HG02840 (cell line): ENCODE measurements around the gene DOK5.
"Not testable (repeated sequence)": the region's sequence is repeated elsewhere in the genome, so short reads cannot be mapped to it uniquely, and the experiment has no call there.

ENCODE experiments used
- ATAC-seq: cut with Tn5 transposase; IDR thresholded peaks from one replicate; pipeline ENCODE4 v1.9.1; 2021; ENCODE audit warnings: mild to moderate bottlenecking, moderate library complexity, moderate number of reproducible peaks; ENCODE audit not compliant: unreplicated experiment, low FRiP score

Gene DOK5

DNA sequence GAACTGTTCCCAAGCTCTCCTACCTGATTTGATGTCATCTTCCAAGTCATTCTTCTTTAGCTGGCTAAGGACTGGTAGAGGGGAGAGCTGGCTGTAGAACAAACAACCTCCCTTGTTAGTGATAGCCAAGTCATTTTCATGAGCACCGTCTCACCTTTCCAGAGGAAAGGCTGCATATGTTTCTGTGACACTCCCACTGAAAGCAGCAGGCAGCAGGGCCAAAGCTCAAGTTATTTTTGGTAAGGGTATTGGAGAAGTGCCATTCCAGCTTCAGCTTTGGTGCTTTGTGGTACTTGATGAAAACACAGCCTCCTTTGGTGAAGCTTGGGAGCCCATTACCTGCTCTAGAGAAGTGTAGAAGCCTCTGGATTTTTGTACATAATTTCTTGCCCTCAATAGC is 5.4 kb upstream of the DOK5 start:
- no peak for ATAC-seq

DNA sequence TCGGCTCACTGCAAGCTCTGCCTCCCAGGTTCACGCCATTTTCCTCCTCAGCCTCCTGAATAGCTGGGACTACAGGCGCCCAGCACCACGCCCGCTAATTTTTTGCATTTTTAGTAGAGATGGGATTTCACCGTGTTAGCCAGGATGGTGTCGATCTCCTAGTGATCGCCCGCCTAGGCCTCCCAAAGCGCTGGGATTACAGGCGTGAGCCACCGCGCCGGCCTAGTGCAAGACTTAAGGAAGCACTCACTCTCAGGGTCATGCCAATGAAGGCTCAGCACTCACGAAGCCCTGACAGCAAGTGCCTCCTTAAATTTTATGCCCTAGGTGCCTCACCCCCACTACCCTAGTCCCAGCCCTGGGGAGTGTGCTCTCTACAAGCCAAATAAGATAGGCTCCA is 4.7 kb upstream of the DOK5 start:
- ATAC-seq: no peak

DNA sequence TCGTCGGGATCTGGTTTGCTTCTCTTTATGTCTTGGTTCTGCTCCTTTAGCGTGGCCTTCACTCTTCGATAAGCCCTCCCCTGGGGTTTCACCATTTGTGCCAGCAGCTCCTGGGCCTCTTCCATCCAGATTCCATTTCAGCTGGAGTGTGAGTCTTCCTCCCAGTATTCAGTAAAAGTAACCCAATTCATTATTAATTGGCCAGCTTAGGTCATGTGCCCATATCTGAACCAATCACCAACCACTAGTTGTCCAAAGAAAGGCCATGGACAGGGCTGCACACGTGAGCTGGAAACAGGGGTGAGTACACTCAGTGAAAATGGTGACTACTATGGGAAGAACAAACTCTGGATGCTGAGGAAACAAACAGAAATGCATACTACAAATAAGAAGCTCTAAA is 2.8 kb upstream of the DOK5 start:
- ATAC-seq: no peak

DNA sequence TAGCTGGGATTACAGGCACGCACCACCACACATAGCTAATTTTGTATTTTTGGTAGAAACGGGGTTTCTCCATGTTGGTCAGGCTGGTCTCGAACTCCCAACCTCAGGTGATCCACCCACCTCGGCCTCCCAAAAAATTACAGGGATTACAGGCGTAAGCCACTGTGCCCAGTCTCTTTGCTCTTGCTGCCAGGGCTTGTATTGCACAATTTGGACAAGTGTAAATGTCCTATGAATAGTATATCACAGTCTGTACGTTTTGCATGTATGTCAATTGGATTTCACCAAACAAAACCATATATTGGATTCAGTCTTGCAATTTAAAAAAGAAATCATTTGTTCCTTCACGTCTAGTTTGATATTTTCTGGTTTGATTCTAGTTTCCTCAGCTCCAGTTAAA is 2.1 kb upstream of the DOK5 start:
- ATAC-seq: no peak

DNA sequence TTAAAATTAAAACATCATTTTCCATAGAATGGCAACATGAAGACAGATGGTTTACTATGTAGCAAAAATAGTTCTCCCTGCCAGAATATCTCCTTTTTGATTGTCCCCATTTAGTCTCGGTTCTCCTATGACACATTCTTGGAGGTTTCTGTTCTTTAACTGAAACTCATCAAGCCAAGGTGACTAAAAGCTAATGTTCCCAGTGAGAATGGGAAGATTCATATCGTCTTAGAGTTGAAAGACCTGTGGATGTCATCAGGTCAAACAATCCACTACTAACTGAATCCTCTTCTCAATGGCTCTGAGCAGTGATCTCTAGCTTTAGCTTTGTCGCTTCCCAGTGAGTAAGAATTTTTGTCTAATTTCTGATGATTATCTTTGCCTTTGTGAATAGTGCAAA is 1.3 kb upstream of the DOK5 start:
- no peak for ATAC-seq

DNA sequence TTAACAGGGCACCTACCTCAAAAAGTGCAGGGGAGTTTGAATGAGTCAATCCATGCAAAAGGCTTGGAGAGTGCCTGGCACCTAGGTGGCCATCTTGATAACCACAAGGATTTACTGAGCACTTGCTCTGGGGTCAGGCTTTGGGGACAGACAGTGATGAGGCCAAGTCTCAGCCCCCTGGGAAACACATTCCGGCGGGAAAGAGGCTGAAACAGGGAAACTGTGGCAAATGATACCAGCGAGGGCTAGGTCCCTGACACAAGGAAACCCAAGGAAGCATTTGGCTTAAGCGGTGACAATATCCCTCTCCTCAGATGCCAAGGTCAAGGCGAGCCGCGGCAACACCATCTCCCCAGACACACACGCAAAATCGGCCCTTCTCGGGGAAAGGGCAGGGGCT is 527 bp upstream of the DOK5 start:
- no peak for ATAC-seq

DNA sequence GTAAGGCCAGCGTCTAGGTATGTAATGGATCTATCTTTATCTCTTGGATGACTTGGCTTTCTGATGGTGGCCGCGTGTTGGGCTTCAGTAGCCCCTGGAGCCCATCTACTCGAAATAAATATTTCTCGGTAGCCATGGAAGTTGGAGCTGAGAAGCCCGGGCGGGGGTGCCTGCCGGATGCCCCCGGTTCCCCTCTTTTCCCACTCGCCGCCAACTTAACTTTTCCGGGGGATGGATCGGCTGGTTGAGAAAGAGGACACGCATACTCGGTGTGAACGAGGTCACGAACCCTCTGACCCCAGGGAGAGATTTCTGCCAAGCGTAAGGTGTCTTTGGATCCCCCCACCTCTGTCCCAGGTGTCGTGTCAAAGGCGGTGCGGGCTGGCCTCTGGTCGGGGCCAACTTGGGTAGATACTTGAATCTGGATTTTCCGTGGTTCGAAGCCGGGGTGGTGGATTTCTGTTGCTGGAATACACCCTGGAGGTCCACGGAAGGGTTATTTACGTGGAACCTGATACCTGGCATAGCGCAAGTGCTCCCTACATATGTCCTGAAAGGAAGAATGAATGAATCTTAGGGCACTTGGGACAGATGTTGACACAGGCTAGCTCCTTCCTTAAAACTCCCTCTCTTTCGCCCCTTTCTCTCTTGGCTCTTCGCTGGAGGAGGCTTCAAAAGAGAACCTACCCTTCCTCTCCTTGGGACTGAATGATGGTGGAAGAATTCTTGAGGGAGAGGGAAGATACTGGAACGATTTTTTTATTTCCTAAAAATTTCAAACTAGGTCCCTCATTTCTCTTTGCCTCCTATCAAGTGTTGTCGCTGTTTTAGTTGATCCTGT is 996 bp downstream of the DOK5 start:
- ATAC-seq: no peak

DNA sequence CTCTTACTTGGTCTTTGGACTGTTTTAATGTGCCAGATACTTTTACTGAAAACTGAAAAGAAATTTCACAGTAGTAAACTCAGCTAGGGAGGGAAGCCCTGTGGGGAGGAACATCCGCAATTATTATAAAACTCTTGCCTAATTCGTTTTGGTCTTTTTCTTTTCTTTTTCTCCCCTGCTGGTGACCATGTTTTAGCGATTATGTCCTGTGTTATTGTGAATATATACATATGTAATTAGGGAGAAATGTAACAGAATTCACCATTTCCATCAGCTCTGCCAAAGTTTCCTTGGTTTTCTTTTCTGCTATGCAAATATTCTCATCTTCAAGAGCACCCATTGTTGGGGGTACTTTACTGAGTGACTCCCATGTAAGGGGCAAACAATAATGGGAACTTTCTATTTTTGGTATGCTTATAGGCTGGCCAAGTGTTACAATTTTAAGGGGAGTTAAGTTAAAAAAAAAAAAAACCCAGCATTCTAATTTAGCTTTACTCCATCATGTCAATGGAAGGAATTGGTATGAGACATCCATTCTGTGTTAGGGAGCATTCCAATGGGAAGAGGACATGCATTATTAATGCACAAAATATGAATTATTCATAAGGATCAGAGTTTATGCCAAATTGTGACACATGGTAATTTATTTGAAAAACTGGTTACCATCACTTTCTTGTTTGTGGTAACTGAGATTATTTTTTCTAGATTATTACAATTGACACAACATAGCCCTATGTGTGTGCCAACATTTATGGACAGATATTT is 2.0 kb downstream of the DOK5 start:
- no peak for ATAC-seq

DNA sequence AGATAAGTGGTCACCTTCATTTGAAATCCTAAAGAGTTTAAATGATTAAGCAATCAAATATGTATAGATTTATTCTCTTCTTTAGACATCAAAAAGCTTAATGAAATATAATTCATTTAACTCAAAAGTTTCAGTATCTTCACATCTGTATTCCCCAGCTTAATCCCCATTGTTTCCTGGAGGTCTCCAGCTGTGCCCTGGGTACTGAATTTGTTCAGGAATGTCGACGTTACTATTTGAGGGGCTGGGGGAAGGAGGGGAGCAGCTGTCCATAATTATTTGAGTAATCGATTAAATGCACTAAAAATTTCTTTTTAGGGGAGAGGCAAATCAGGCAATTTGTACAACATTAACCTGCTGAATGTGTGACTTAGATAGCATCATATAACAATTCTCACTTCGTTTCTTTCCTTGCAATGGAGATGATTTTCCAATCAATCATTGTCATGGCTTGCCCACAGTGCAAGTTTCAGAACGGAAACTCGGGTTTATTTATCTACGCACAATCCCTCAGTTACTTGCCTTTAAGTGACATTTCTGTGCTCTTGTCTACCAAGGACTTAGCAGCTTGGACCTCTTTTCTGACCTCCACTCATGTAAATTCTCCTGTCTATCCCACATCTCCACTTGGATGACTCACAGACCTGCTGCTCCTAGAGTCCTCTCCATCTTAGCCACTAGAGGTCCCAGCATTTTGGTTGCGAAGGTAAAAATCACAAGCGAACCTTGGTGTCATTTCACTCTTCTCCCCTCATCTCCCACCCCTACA is 3.9 kb downstream of the DOK5 start:
- ATAC-seq: no peak

DNA sequence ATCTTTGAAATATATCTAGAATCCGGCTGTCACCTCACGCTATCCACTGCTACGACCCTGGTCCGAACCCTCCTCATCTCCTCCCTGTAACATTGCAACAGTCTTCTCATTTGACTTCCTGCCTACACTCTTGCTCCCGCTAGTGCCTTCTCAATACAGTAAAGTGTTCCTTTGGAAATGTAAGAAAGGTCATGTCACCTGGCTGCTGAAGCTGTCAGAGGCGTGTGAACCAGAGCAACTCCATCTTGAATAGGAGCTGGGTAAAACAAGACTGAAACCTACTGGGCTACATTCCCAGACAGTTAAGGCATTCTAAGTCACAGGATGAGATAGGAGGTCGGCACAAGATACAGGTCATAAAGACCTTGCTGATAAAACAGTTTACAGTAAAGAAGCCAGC is 4.5 kb downstream of the DOK5 start:
- not testable (repeated sequence) for ATAC-seq

DNA sequence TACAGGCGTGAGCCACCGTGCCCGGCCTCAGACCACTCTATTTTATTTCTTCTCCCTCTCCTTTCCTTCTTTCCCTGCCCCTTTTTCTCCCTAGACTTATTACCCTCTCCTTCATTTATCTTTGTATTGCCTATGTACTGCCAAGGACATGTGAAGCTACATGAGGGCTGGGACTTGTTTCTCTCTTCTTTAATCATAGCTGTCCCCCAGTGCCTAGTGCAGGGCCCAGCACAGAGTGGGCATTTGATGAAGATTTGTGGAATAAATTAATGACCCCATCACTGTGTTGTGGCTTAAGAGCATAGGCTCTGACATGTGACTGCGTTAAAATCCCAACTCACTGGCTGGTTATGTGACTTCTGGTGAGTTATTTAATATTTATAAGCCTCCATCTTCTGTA is 6.0 kb downstream of the DOK5 start:
- no peak for ATAC-seq

DNA sequence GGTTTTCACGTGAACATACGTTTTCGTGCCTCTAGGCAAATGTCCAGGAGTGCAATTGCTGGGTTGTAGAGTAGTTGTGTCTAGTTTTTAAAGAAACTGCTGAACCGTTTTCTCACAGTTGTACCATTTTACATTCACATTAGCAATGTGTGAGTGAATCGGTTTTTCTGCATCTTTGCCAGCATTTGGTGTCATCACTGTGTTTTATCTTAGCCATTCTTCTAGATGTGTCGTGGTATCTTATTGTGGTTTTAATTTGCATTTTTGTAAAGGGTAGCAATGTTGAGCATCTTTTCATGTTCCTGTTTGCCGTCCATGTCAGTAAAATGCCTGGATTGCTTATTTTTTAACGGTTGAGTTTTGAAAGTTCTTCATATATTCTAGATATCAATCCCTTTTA is 10.2 kb downstream of the DOK5 start:
- ATAC-seq: no peak

DNA sequence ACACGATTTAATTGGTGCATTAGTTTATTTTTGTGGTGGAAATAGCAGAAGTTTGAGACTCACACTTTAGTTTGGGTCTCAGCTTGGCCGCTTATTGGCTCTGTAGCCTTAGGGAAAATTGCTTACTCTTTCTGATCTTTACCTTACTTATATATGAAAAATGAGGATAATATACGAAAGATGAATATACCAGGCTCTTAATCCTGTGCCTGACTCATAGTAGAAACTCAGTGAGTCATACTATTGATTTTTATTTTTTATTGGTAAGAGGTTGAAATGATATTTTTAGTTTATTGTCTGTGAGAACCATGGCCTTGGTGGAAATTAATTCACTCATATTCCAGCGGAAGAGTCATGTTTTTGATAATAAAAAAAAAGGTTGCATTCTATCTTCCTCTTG is 11.2 kb downstream of the DOK5 start:
- ATAC-seq: no peak

DNA sequence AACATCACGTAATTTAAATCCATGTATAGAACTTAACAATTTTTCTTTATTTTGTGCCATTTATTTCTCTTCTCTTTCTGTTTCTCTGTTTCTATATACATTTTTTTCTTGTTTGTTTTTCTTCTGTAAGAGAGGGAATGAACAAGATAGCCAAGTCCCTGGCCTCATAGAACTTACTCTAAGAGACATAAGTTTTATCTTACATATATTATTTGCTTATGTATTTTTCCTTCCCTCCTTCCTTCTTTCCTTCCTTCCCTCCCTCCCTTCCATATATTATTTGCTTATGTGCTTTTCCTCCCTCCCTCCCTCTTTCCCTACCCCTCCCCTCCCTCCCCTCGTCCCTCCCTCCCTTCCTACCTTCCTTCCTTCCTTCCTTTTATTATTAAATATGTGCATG is 13.0 kb downstream of the DOK5 start:
- no peak for ATAC-seq

DNA sequence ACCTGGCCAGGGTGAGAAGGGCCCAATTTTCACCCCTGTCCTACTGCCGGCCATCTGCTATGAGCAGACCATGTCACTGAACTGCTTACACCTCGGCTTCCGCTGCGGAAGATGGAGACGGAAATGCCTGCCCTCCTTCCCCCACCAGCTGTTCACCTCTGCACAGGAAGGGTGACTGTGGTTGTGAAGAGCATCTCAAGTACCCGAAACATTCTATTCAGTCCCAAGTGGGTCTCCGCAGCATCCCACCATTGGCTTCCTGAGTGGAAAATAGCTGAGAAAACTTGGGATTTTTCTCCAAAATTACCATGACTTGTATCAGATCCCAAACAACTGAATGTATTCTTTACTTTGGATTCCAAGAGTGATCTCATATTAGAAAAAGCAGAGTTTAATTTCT is 16.1 kb downstream of the DOK5 start:
- no peak for ATAC-seq

DNA sequence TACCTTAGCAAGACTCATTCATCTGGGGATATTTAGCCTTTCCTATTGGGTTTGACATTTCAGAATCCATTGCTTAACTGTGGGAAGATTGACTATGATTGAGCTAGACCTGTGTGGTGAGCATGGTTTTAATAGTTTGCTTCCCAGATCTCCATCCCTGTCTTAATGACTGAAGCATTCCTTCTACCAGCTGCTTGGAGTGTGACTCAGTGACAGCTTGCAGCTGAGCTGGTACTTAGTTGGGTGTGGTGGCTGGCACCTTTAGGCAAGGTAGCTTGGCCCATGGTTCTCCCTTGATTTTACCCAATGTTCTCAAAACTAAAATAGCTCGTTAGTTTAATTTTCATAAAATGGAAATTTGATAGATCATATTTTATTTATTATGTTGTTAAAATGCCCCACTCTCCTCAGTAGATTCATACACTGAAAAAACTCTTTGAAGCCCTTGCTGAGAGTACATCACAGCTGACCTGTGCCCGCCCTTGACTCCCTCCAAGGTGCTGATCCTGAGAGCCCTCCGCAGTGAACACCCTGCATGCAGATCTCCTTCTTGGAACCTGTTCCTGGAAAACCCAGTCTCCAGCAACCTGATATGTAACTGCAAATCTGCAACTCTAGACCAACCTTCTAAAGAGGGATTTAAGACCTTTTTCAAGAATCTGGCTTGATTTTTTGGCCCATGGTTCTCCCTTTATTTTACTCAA is 19.1 kb downstream of the DOK5 start:
- ATAC-seq: no peak

DNA sequence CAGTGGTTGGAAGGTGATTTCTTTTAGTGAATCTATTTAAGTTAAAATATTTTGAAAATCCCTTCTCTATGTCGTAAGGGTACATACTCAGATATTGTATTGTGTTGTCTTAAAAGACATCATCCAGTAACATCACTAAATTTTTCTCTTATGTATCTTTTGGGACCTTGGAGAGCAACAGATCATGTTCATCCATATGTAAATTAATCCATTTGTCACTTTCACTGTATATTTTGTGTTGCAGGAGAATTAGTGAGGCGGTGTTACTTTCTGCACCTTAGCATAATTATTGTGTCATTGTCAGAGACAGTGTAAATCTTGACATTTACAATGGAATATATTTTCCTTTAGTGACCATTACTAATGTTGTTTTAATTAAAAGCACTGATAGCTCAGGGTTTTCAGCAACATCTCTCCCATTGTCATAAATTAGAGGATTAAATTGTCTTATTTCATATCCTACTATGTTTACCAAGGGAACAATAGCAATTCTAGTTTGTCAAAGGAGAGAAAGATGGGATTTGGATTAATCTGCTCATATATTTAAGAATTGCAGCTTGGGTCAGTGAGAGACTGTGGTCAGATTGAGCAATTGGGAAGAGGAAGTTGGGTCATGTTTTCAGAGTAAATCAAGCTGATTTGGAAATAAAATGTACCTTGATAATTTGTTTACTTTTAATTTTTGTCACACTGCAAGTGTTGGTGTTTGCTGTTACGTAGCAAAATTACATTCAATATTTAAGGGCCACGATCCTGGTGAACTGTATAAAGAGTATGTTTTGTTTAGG is 22.7 kb downstream of the DOK5 start:
- no peak for ATAC-seq

DNA sequence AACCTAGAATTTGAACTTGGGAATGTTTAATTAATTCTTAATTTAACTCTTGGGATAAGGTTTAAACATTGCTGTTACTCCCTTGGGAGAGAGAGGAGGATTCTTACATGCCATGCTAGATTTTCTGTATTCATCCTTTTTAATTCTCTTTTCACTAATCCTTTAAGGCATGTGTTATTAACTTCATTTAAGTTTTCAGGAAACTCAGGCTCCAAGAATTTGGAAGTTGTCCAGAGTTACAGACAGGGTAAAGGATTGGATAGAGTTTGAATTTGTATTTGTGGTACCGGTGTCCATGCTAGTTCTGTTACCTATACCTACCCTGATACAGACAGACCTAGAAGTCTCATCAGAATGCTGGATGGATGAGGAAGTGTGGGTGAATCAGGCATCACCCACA is 23.7 kb downstream of the DOK5 start:
- no peak for ATAC-seq

DNA sequence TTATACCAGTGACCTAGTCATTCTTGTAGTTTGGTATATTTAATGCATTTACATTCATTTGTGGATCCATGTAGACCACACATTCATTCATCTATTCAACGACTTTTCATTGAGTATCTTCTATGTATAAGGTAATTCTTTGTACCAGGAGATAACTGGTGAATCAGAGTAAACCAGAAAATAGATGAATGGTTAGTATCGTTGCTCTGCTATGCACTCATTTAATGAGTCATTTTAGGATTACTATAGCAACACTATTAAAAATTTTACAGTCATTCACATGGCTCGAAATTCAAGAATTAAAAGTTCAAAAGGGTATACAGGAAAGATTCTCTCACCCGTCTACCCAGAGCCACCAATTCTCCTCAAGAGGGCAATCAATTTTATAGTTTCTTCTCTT is 26.8 kb downstream of the DOK5 start:
- ATAC-seq: no peak

DNA sequence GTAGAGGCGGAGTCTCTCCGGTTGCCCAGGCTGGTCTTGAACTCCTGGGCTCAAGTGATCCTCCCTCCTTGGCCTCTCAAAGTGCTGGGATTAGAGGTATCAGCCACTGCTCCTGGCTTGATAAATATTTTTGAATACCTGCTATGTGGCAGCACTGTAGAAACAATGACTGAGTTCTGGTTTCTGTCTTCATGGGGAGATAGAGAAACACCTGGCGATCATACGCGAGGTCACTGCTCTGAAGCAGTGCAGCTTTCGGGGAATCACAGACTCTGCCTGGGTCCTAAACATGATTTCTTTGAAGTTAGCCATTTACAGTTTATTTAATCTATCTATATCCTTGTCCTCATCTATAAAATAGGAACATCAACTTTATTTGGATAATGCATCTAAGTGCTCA is 31.2 kb downstream of the DOK5 start:
- no peak for ATAC-seq
